HuH-7.5 (cell line): ENCODE results near the gene FRMPD1.
"Not testable (repeated sequence)": the region's sequence is repeated elsewhere in the genome, so short reads cannot be mapped to it uniquely, and the experiment has no call there.

ENCODE experiments used
- DNase-seq: peaks from one replicate; pipeline ENCODE4 v3.0.0; 2011; ENCODE audit warnings: low spot score

Gene FRMPD1

GRCh38 chr9:37650873-37651768 lies at the start of gene FRMPD1:
FRMPD1 (plus strand) TSS chr9:37650954; CDS start chr9:37692642, 41,688 bp downstream.
- DNase-seq, result peak; percentile 73

- DNase-seq, result not testable (repeated sequence)
Measured at GRCh38 chr9:37602061-37602460, 48.7 kb upstream of the FRMPD1 start.

GRCh38 chr9:37602817-37603216 lies 47.9 kb upstream of the FRMPD1 start:
- peak; percentile 32 for DNase-seq

GRCh38 chr9:37604296-37604695 lies 46.5 kb upstream of the FRMPD1 start:
- no peak for DNase-seq

GRCh38 chr9:37608250-37608649 lies 42.5 kb upstream of the FRMPD1 start:
- DNase-seq, result no peak

- no peak for DNase-seq
Measured at GRCh38 chr9:37609735-37610397, 40.9 kb upstream of the FRMPD1 start.

GRCh38 chr9:37611014-37611413 lies 39.7 kb upstream of the FRMPD1 start:
- no peak for DNase-seq

GRCh38 chr9:37611961-37612360 lies 38.8 kb upstream of the FRMPD1 start:
- no peak for DNase-seq

- DNase-seq, result no peak
Measured at GRCh38 chr9:37617161-37617560, 33.6 kb upstream of the FRMPD1 start.

GRCh38 chr9:37617832-37618231 lies 32.9 kb upstream of the FRMPD1 start:
- DNase-seq, result no peak

- no peak for DNase-seq
Measured at GRCh38 chr9:37618817-37619216, 31.9 kb upstream of the FRMPD1 start.

- no peak for DNase-seq
Measured at GRCh38 chr9:37619806-37620205, 30.9 kb upstream of the FRMPD1 start.

- DNase-seq, result no peak
Measured at GRCh38 chr9:37620396-37620795, 30.4 kb upstream of the FRMPD1 start.

- no peak for DNase-seq
Measured at GRCh38 chr9:37621273-37622121, 29.3 kb upstream of the FRMPD1 start.

- DNase-seq, result no peak
Measured at GRCh38 chr9:37622462-37622861, 28.3 kb upstream of the FRMPD1 start.

- no peak for DNase-seq
Measured at GRCh38 chr9:37623267-37623666, 27.5 kb upstream of the FRMPD1 start.

- DNase-seq, result no peak
Measured at GRCh38 chr9:37624073-37624472, 26.7 kb upstream of the FRMPD1 start.

- no peak for DNase-seq
Measured at GRCh38 chr9:37625036-37625757, 25.6 kb upstream of the FRMPD1 start.

- DNase-seq, result no peak
Measured at GRCh38 chr9:37625758-37626147, 25.0 kb upstream of the FRMPD1 start.

GRCh38 chr9:37626708-37627292 lies 24.0 kb upstream of the FRMPD1 start:
- DNase-seq, result no peak

GRCh38 chr9:37632479-37632878 lies 18.3 kb upstream of the FRMPD1 start:
- DNase-seq, result no peak
